Stomach (tissue), 9 donors: ENCODE results near the gene RPTOR. TPM values are rescaled to one million over a fixed set of nuclear protein-coding genes. Genes with fewer than 3 reads are reported as not detected.
"Not testable (repeated sequence)": the region's sequence is repeated elsewhere in the genome, so short reads cannot be mapped to it uniquely, and the experiment has no call there.

Experiments
- DNase-seq, 2 donors: peaks; one replicate each; pipeline versions ENCODE4 v3.0.0 to v3.0.0-alpha.2; 2013 to 2019
- H3K27ac ChIP-seq, 5 donors: fragments of 200-600 bp in 4 of 5; sonication (generic) in 4 of 5; one replicate each; pipeline ENCODE4 v1.5.1; 2013 to 2019; ENCODE audit warnings: mild to moderate bottlenecking in 1 of 5, moderate library complexity in 1 of 5
- H3K27me3 ChIP-seq, 3 donors: fragments of 200-600 bp; sonication (generic); one replicate each; pipeline ENCODE4 v1.5.1; 2017 to 2019; ENCODE audit warnings: mixed run types in 1 of 3
- H3K36me3 ChIP-seq, 4 donors: fragments of 200-600 bp; sonication (generic); 1 replicate in 3 of 4; 2 replicates in 1 of 4; pipeline ENCODE4 v1.5.1; 2016 to 2019
- H3K4me1 ChIP-seq, 4 donors: fragments of 200-600 bp; sonication (generic); one replicate each; pipeline ENCODE4 v1.5.1; 2016 to 2019
- H3K4me3 ChIP-seq, 4 donors: fragments of 200-600 bp; sonication (generic) in 3 of 4; one replicate each; pipeline ENCODE4 v1.5.1; 2016 to 2019; ENCODE audit warnings: mild to moderate bottlenecking in 1 of 4
- H3K9me3 ChIP-seq, 4 donors: fragments of 200-600 bp; sonication (generic); one replicate each; pipeline ENCODE4 v1.5.1; 2016 to 2019
- CTCF ChIP-seq, 7 experiments: fragments of 450-650 bp in 4 of 7; fragments of 200-600 bp in 3 of 7; sonication (generic) in 3 of 7; IDR thresholded peaks; one replicate each; pipeline ENCODE4 v1.5.1; 2016 to 2019; ENCODE audit warnings: antibody characterized with exemption in 7 of 7, control low read depth in 2 of 7, mild to moderate bottlenecking in 1 of 7
- EP300 ChIP-seq: sonication (generic); formaldehyde crosslinking; IDR thresholded peaks from one replicate; pipeline ENCODE4 v1.6.1; 2017; ENCODE audit warnings: antibody characterized with exemption
- POLR2A ChIP-seq, 4 donors: fragments of 450-650 bp; IDR thresholded peaks; one replicate each; pipeline ENCODE4 v1.6.1; 2016; ENCODE audit warnings: antibody characterized with exemption in 4 of 4, control low read depth in 2 of 4, mild to moderate bottlenecking in 1 of 4, moderate library complexity in 1 of 4
- POLR2AphosphoS5 ChIP-seq, 3 donors: sonication (generic); formaldehyde crosslinking; IDR thresholded peaks; one replicate each; pipeline ENCODE4 v1.6.1; 2016; ENCODE audit warnings: antibody characterized with exemption in 3 of 3
- WGBS, 5 donors: extraction: QIAGEN DNeasy Blood & Tissue Kit in 3 of 5; methylation state at CpG; one replicate each; pipeline versions ENCODE4 v1.1.5 to v1.1.7; 2013 to 2018; 5-methylcytosine and 5-hydroxymethylcytosine counted together
- intact Hi-C: fragments of 100-400 bp; cut with DNase I; formaldehyde crosslinking; loops from one replicate; pipeline ENCODE4 v1.15.1; 2023; ENCODE audit warnings: low total_unique reads
- polyA plus RNA-seq, 3 donors: library from polyadenylated mRNA; stranded (reverse); fragments of 200-250 nt; gene quantifications; one replicate each; pipeline ENCODE4 v1.2.3, GENCODE V29; 2013
- total RNA-seq, 5 donors: library from RNA; depleted of rRNA; stranded (reverse); fragments of >200 nt; gene quantifications; one replicate each; pipeline versions ENCODE4 v1.1.0 to v1.2.3, GENCODE V29; 2014 to 2016
- donor health status: healthy with polysubstance abuse.
- donor health status: Bipolar disorder and iron deficiency.
- donor health status: healthy.

The RPTOR gene
- total and polyA plus RNA-seq, 8 donors = 3.8 to 103 (median 19.3) TPM

GRCh38 chr17:80696964-80697363 lies 152.3 kb downstream of the RPTOR start:
- WGBS, 5 donors = 84 to 94% (median 91%) methylated on average over 5 of the region's 5 CpGs

DNA sequence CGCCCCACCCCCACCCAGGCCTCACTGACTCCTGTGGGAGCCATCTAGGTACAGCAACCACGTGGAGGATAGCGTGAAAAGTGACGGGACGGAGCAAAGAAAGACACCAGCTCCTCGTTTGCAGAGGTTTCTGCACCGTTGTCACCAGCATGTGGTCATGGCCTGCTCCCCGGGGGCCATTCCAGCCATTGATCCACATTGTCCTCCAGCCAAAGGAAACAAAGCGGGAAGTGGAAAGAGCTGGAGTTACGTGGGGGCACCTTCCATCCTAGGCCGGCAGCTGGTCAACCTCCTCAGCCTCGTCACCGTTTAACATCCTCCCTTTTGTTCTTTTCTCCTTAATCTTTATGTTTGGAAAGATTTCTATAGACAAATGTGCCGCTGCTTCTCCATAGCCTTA lies 153.7 kb downstream of the RPTOR start:
- no peak for DNase-seq
- 90 to 92% (median 90%) methylated on average over 12 to 14 of the region's 14 CpGs for WGBS, 5 donors
- Histone ChIP-seq H3K4me3 (no peak overlapping the region), H3K36me3 (no peaks in the 10 kb centered on the region), H3K27ac (no peak overlapping the region), H3K27me3 (no peaks in the 10 kb centered on the region), H3K9me3 (no peaks in the 10 kb centered on the region), H3K4me1 (peaks cover 0 to 19% (median 4%) of the 10 kb centered on the region in 4 donors)
- no peak for TF ChIP-seq POLR2AphosphoS5 (IDR thresholded peaks at IDR 0.05)
- intact Hi-C loops = no loop called here

More at GRCh38 chr17:80696964-80697363, 152.3 kb downstream of the RPTOR start:
- Histone ChIP-seq H3K9me3 (no peaks in the 10 kb centered on the region), H3K27me3 (no peaks in the 10 kb centered on the region), H3K4me3 (no peak overlapping the region), H3K36me3 (no peaks in the 10 kb centered on the region), H3K27ac (no peak overlapping the region), H3K4me1 (peaks cover 0 to 19% (median 4%) of the 10 kb centered on the region in 4 donors)
- no peak for TF ChIP-seq EP300
- no peak for TF ChIP-seq POLR2A (IDR thresholded peaks at IDR 0.05)
- no peak for TF ChIP-seq CTCF (IDR thresholded peaks at IDR 0.05)
- TF ChIP-seq POLR2AphosphoS5 (IDR thresholded peaks at IDR 0.05) = no peak
- intact Hi-C loops = no loop called here
- no peak for DNase-seq

DNA sequence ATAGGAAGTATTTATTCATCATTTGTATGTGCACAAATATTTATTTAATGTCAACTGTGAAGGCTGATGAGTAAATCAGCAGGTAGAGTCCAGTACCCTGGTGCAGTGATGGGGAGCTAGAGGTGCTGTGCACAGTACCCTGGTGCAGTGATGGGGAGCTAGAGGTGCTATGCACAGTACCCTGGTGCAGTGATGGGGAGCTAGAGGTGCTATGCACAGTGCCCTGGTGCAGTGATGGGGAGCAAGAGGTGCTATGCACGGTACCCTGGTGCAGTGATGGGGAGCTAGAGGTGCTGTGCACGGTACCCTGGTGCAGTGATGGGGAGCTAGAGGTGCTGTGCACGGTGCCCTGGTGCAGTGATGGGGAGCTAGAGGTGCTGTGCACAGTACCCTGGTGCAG lies 154.6 kb downstream of the RPTOR start:
- peaks cover 0 to 19% (median 4%) of the 10 kb centered on the region in 4 donors for H3K4me1 ChIP-seq
- H3K27ac ChIP-seq, H3K4me3 ChIP-seq, H3K27me3 ChIP-seq, DNase-seq, intact Hi-C loops, H3K9me3 ChIP-seq, H3K36me3 ChIP-seq: not testable (repeated sequence)
- WGBS, 5 donors = 94 to 100% (median 95%) methylated on average over 2 to 3 of the region's 3 CpGs

- no peak for DNase-seq
- intact Hi-C loops = no loop called here
- H3K4me3 ChIP-seq = no peak overlapping the region
- WGBS, 5 donors = 90 to 95% (median 91%) methylated on average over 6 to 9 of the region's 9 CpGs
- no peaks in the 10 kb centered on the region for H3K9me3 ChIP-seq
- H3K4me1 ChIP-seq = peaks cover 6 to 22% (median 9%) of the 10 kb centered on the region in 4 donors
- no peak for TF ChIP-seq POLR2AphosphoS5 (IDR thresholded peaks at IDR 0.05)
- no peak for TF ChIP-seq EP300
- TF ChIP-seq CTCF (IDR thresholded peaks at IDR 0.05) = no peak
- no peak for TF ChIP-seq POLR2A (IDR thresholded peaks at IDR 0.05)
- no peak overlapping the region for H3K27ac ChIP-seq
- H3K36me3 ChIP-seq = no peaks in the 10 kb centered on the region
- H3K27me3 ChIP-seq = no peaks in the 10 kb centered on the region
These were observed 157.1 kb downstream of the RPTOR start for GRCh38 chr17:80701730-80702129.

- Histone ChIP-seq H3K27ac (no peak overlapping the region), H3K36me3 (no peaks in the 10 kb centered on the region), H3K4me1 (peaks cover 6 to 26% (median 11%) of the 10 kb centered on the region in 4 donors), H3K9me3 (no peaks in the 10 kb centered on the region), H3K4me3 (no peak overlapping the region), H3K27me3 (no peaks in the 10 kb centered on the region)
- intact Hi-C loops = no loop called here
- 90 to 92% (median 92%) methylated on average over 18 of the region's 18 CpGs for WGBS, 5 donors
- no peak for TF ChIP-seq CTCF (IDR thresholded peaks at IDR 0.05)
- TF ChIP-seq POLR2AphosphoS5 (IDR thresholded peaks at IDR 0.05) = no peak
- TF ChIP-seq EP300 = no peak
- no peak for TF ChIP-seq POLR2A (IDR thresholded peaks at IDR 0.05)
- no peak for DNase-seq
These were observed 157.9 kb downstream of the RPTOR start for GRCh38 chr17:80702315-80703141.
